Mononuclear cell (primary cell): ENCODE results near the gene RBMS1. TPM values are rescaled to one million over a fixed set of nuclear protein-coding genes. Genes with fewer than 3 reads are reported as not detected.
A peak's percentile ranks its signal among the peaks of the same experiment; 100 is the strongest.

Experiments used
- H3K27me3 ChIP-seq: 2 replicates; pipeline ENCODE4 v1.6.0; 2011; ENCODE audit warnings: low read length, control low read depth; ENCODE audit not compliant: insufficient read depth
- H3K4me1 ChIP-seq: 2 replicates; pipeline ENCODE4 v1.5.1; 2011; ENCODE audit warnings: mild to moderate bottlenecking, low read length, control low read depth; ENCODE audit not compliant: insufficient read depth
- H3K4me3 ChIP-seq: 2 replicates; pipeline ENCODE4 v1.5.1; 2011; ENCODE audit warnings: mild to moderate bottlenecking, low read length, moderate library complexity
- H3K9me3 ChIP-seq: 2 replicates; pipeline ENCODE4 v1.5.1; 2011; ENCODE audit warnings: low read depth, mild to moderate bottlenecking, control low read depth, low read length
- total RNA-seq: library from RNA; depleted of rRNA; stranded (reverse); fragments of >200 nt; gene quantifications from one replicate; pipeline ENCODE4 v1.2.3, GENCODE V29; 2012

Gene RBMS1
- total RNA-seq, 1 donor = 76.3 TPM

DNA sequence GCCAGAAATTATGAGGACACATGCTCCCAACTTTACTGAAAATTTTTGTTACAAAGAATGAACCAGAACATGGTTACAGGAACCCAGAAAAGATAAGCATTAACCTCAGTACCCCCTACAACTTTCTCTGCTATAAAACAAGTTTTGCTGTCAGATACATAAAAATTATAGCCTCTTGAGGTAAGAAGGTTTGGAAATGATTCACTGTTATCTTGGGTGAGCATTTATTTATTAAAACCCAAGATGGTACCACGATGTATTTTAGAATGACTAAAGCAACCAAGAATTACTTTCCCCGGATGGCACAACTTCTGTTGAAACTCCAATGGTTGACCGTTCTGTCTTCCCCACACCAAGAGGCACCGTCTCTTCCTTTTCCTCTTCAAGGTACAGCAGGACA is 72.9 kb downstream of the RBMS1 start:
- Histone ChIP-seq H3K9me3 (no peaks in the 10 kb centered on the region), H3K27me3 (no peaks in the 10 kb centered on the region), H3K4me1 (peaks cover 10% of the 10 kb centered on the region)

DNA sequence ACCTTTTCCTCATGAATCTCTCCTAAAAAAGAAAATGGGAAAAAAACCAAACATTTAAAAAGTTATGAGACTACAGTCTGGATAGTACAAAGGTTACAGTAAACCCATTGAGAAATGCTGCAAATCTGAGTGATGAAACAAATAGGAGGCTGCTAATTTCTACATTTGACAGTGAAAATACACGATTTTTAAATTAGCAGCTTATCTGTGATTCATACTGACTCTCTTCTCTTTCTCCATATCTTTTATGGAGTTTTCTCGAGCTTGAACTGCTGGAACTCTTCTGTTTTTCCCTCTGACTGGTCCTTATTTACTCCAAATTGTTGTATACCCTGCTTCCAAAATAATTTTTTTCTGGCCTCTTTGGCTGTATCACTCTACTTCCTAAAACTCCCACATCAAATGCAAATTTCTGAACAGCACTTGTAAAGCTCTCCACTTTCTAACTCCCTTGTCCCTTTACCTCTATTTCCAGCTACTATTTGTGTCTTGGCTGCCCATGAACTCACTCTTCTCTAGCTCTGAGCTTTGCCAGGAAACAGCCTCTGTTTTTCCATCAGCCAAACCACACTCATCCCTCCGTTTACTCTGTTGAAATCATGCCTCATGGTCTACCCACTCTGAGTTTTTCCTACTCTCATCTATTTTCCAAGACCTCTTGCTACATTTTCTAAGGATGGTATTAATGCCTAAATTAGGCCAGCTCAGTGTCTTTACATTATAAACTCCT is 73.7 kb downstream of the RBMS1 start:
- Histone ChIP-seq H3K4me3 (no peak overlapping the region), H3K4me1 (peaks cover 10% of the 10 kb centered on the region), H3K9me3 (no peaks in the 10 kb centered on the region), H3K27me3 (no peaks in the 10 kb centered on the region)

More for the DNA sequence above, 72.9 kb downstream of the RBMS1 start:
- H3K4me3 ChIP-seq = no peak overlapping the region

DNA sequence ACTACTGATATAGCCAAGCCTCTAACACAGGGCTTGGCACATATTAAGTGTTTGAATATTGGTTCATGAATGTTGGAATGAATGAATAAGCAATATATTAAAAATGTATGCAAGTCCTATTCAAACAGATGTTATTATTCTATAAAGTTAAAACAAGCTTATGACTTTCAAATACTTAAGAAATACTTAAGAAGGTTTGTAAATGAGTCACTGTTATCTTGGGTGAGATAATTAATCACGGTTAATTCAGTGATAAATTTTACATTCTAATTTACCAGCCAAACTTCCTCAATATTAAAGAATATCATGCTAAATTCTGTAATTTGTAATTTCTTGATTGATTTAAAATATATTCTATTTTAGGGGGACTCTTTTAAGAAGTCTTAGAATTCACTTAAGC is 74.8 kb downstream of the RBMS1 start:
- H3K4me1 ChIP-seq = peaks cover 10% of the 10 kb centered on the region
- no peak overlapping the region for H3K4me3 ChIP-seq
- no peaks in the 10 kb centered on the region for H3K9me3 ChIP-seq
- no peaks in the 10 kb centered on the region for H3K27me3 ChIP-seq

DNA sequence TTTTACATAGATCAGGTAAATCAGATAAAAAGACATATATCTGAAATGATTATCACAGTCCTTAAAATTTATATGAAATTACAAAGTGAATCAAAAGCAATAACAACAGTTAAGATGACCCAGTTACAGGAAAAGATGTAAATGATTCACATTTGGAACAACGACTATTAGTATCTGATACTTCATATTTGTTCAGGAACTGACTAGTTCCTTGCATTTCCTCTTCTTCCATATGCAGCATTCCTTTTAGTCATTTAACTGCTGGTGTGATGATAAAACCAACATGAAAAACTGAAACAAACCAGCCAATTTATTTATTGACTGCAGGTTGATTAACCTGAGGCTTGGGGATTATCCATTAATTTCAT is 75.2 kb downstream of the RBMS1 start:
- H3K27me3 ChIP-seq = no peaks in the 10 kb centered on the region
- H3K4me3 ChIP-seq = no peak overlapping the region
- no peaks in the 10 kb centered on the region for H3K9me3 ChIP-seq
- peaks cover 10% of the 10 kb centered on the region for H3K4me1 ChIP-seq

GRCh38 chr2:160417745-160418397 is 75.7 kb downstream of the RBMS1 start:
- Histone ChIP-seq H3K27me3 (no peaks in the 10 kb centered on the region), H3K9me3 (no peaks in the 10 kb centered on the region), H3K4me3 (no peak overlapping the region), H3K4me1 (peaks cover 10% of the 10 kb centered on the region)

DNA sequence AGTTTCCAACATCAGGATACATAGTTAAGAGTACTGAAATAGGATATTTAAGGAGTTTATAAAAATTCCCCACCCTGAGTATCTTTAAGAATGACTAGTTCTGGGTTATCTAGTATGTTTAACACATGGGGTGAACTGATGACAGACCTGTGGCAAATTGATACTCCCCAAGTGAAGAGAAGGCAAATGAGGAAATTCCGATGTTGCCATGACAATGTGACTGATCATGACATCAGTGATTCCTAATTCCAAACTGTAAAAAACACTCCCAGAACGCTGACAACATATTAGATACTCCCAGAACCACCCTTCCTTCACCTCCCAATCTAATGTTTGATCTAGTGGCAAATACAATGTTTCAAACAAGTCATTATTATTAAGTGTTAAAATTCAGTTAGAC is 77.6 kb downstream of the RBMS1 start:
- peaks cover 28% of the 10 kb centered on the region for H3K4me1 ChIP-seq

GRCh38 chr2:160411955-160412354 is 81.7 kb downstream of the RBMS1 start:
- no peak overlapping the region for H3K4me3 ChIP-seq
- no peaks in the 10 kb centered on the region for H3K27me3 ChIP-seq
- H3K4me1 ChIP-seq = peaks cover 33% of the 10 kb centered on the region
- H3K9me3 ChIP-seq = no peaks in the 10 kb centered on the region

More for the DNA sequence above, 77.6 kb downstream of the RBMS1 start:
- Histone ChIP-seq H3K9me3 (no peaks in the 10 kb centered on the region), H3K4me3 (no peak overlapping the region), H3K27me3 (no peaks in the 10 kb centered on the region)

DNA sequence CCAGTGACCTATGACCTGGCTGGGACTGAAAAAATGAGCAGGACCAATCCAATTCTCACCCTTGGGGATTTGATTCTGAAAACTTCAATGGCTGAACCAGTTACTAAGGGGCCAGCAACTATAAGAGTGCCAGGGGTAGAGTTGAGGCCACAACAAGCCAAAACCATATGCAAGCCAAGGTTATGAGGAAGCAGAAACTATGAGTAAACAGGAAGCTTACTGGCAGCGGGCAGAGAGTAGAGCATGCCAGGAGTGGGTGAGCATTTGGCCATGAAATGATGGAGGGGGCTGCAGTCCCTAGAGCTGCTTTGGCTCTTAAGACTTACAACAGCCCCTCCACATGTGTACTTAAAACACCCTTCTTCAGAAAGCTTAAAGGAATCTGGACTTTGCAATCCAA is 82.4 kb downstream of the RBMS1 start:
- Histone ChIP-seq H3K9me3 (no peaks in the 10 kb centered on the region), H3K4me1 (peaks cover 38% of the 10 kb centered on the region), H3K4me3 (no peak overlapping the region), H3K27me3 (no peaks in the 10 kb centered on the region)

- H3K9me3 ChIP-seq = no peaks in the 10 kb centered on the region
- H3K4me3 ChIP-seq = no peak overlapping the region
- no peaks in the 10 kb centered on the region for H3K27me3 ChIP-seq
- H3K4me1 ChIP-seq = peaks cover 55% of the 10 kb centered on the region
These were observed 84.1 kb downstream of the RBMS1 start for GRCh38 chr2:160409480-160409879.

DNA sequence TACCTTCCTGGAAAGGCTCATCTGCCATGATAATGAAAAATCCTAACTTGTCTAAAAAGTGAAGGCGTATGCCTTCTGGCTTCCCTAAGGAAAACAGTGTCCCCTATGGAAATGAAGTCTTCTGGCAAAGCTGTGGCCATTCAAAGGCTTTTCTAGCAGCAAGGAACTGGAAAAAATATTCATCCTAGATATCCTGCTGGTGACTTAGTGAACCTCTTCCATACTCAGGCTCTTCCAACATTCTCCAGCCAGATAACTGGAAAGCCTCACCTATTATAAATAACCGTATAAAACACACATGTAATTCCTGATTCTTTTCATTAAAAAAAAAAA is 84.7 kb downstream of the RBMS1 start:
- H3K27me3 ChIP-seq = no peaks in the 10 kb centered on the region
- H3K4me1 ChIP-seq = peaks cover 61% of the 10 kb centered on the region
- H3K4me3 ChIP-seq = no peak overlapping the region
- no peaks in the 10 kb centered on the region for H3K9me3 ChIP-seq

DNA sequence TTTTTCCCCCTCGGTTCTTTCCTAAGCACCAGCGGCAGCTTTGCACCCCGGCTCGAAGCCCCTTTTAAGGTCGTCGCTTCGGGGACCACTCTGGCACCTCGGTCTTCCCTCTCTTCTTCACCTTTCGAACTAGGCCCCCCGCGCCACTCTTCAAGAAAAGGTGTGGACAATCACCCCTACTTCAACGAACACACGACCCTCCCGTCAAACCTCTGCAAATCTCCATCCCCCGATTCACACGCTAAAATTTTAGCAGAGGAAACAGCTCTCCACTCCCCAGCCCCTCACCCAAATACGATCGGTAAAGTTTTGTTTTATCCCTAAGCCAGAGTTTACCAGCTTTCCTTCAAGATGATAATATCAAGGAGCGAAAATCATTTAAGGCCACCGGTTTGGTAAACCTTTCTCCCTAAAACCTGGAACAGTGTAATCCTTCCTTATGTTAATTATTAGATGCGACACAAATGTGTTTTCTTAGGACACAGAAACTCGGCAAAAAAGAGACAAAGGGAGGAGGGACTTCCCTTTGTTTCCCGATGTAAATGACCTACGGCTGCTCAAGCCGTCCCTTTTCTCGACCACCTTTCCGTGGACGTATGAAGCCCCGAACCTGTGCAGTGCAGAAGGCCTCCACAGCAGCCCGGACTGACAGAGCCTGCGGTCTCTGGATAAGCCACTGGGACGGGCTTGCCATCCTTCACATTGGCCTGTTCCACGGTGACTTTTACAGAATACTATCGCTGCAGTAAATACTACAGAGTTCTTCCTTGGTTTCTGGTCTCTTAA is 85.2 kb downstream of the RBMS1 start:
- H3K4me1 ChIP-seq = peaks cover 66% of the 10 kb centered on the region
- no peaks in the 10 kb centered on the region for H3K9me3 ChIP-seq
- peak overlapping the region; percentile 29 for H3K4me3 ChIP-seq
- no peaks in the 10 kb centered on the region for H3K27me3 ChIP-seq

GRCh38 chr2:160407393-160408172 is 86.0 kb downstream of the RBMS1 start:
- H3K27me3 ChIP-seq = no peaks in the 10 kb centered on the region
- no peaks in the 10 kb centered on the region for H3K9me3 ChIP-seq
- H3K4me1 ChIP-seq = peaks cover 67% of the 10 kb centered on the region
- peak overlapping the region; percentile 74 for H3K4me3 ChIP-seq

GRCh38 chr2:160406591-160407392 is 86.8 kb downstream of the RBMS1 start:
- Histone ChIP-seq H3K9me3 (no peaks in the 10 kb centered on the region), H3K4me1 (peaks cover 68% of the 10 kb centered on the region), H3K27me3 (no peaks in the 10 kb centered on the region), H3K4me3 (peak overlapping the region; percentile 74)
